ENCODE data around the gene UGT1A7.

The UGT1A7 gene

DNA sequence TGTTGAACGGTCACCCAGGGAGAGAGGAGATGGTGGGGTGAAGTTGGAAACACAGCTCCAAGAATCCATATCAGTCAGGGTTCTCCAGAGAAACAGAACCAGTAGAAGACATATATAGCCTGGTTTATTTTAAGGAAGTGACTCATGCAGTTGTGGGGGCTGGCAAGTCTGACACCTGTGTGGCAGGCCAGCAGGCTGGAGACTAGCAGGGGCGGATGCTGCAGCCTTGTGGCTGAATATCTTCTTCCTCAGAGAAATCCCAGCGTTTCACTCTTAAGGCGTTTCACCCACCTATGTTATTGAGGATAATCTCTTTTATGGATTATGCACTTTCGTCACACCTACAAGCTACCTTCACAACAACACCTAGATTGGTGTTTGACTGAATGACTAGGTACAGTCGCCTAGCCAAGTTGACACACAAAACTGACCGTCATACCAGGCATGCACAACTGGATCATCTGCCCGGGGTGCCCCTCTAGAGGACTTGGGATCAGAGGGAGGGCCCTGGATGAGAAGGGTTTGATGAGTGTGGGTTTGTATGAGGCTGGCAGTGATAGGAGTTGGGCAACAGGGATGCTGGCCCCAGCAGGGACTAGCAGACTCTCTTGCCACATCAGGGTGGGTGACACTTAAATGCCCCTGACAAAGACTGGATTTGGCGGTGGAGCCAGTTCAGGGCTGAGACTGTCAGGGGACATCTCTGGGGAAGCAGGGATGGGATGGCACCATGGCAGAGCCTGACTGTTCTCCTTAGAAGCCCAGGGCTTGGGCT, 119.8 kb downstream of the UGT1A7 start:
- DNase-seq = no peak

DNA sequence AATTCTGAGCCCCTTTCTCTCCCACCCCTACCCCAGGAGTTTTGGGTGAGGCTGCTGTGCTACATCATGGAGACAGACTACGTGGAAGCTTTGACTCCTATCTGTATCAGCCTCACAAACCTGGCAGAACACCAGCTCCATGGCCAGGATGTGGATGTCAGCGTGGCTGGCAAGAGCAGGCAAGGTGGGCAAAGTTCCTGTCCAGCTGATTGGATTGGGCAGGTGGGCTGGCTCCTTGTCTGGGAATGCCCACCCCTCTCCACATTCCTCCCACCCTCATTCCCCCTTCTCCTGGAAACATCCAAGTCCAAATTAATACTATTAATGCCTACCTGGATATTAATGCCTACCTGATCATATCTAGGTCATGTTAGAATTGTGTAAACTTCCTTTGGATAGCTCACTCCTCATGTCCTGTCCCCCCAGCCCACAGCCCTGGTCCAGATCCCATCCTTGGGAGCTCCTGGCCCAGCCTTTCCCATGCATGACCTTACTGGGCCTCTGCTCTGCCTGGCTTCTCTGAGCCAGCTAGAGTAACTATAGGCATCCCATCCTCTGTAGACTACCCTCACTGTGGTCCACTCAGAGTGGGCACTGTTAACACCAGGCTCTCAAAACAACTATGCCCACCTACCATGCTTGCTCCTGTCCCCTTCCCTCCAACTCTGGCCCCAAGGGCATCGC, 120.6 kb downstream of the UGT1A7 start:
- no peak for DNase-seq

DNA sequence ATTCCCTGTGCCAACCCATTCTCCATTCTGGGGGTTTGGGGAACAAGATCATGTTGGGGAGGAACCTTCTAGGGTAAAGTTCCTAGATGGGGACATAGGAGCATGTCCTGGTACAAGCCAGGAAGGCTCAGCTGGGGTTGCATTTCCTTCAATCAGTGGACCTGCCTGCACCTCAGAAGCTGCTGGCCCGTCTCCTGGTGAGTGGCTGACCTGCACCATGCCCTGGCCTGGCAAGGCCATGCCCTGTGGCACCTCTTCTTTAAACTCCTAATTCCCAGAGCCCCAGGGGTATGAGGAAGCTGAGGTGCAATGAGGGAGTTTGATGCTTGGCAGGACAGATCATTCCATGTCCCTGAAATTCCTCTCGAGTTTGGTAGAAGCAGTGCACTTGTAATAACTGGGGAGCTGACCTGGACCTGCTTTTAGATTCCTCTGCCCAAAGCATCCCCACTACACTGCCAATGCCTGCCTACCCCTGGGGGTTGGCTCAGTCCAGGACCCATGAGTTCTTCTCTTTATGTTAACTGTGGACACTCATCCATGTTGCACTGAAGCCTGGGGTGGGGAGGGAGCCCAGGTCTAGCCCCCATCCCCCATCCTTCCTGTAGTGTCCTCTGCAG, 121.7 kb downstream of the UGT1A7 start:
- no peak for DNase-seq

DNA sequence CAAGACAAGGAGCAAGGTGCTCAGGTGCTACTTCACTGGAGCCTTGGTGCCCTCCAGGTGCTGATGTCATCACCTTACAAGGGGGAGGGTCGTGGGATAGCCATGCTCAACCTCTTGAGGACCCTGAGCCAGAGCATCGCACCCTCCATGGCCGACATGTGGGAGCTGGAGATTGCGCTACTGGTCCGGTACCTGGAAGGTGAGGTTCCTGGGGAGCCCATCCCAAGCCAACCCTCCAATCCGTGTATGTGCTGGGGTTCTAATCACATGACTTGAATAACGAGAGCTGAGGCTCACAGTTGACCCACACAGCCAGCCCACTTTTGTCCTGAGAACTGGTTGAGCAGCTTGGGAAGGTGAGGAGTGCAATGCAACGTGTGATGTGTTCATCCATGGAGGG, 122.3 kb downstream of the UGT1A7 start:
- DNase-seq = peak; percentile 4

DNA sequence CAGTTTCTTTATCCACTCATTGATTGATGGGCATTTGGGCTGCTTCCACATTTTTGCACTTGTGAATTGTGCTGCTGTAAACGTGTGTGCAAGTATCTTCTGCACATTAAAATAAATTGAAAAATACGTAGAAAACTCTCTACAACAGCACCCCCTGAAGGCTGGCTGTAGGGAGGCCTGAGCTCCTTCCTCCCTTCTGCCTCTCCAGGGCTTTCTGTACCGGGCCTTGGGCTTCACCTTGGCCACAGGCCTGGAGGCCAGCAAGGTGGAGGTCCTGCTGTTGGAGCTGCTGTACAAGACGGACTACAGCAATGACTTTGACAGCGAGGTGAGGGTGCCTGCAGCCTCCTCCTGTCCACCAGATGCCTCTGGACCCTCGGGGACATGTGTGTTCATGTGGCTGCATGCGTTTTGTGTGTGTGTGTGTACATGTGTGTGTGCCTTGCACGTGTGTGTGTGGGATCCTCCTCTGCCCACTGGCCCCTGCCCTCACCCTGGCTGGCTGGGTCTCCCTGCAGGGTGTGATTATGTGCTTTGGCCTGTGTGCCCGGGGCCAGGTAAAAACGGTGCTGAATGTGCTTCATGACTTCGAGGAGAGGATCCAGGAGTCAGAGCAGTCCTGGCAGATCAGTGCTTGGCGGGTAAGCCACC, 125.6 kb downstream of the UGT1A7 start:
- DNase-seq = peak; percentile 4

DNA sequence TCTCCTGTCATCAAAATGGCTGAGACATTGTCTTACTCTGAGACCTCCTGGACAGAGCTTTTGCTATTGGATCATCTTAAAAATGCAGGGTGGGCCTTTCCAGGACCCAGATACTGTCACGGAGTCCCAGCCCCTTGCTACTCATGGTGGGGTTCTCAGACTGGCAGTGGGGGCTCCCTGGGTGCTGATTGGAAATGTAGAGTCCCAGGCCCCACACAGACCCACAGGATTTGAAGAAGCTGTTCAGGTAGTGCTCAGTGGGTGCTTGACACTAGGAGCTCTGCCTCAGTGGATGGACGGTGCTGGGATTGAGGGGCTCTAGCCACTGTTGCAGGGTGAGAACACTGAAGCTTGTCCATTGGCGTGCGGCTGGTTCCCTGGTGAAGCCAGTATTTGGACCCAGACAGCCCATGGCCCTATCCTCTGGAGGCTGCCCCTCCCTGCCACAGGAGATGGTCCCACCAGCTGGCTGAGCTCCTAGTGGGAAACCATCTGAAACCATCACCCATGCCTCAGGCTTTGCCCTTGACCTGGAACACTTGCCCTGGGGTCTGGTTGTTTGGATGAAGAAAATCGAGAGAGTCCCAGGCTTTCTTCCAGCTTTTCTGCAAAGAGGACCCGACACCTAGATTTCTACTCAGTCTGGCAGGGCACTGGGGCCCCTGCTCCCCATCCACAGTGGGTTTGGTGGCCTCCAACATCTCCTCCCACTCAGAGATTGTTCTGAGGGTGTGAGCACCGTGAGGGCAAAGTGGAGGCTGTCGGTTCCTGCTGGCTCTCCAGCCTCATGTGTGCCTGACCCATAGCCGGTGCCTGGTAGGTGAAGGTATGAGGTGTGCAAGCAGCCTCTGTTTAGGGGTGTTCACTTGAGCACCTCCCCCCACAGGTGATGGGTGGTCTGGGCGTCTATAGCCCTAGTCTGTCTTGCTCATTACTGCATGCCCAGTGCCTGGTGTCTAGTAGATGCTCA, 126.5 kb downstream of the UGT1A7 start:
- peak; percentile 3 for DNase-seq

DNA sequence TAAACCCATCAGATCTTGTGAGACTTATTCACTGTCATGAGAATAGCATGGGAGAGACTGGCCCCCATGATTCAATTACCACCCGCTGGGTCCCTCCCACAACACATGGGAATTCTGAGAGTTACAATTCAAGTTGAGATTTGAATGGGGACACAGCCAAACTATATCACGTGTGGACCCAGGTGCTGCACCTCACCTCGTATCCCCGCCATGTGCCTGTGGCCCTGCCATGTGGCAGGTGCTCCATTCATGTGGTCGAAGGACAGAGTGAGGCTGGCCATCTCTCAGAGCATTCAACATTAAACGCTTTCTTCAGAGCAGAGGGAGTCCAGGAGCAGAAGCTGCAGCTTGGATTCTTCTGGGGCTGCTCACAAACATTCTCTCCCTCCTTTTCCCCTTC, 128.7 kb downstream of the UGT1A7 start:
- DNase-seq = peak; percentile 6

DNA sequence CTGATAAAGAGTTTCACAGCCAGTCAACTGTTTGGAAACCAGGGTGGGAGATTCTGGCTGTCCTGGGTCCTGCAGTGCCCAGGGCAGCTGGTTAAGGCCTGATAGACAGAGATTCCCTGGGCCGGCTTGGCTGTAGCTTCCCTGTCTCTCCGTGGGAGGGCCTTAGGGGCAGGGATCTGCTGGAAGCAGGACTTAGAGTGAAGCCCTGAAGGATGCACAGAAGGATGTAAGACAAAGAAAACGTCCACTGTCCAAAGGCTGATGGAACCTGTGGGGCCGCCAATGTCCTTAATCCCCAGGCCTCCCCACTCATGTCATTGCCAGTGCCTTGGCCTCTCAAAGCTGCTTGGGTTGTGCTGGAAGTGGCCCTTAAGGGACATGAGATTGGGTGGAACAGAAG, 129.4 kb downstream of the UGT1A7 start:
- DNase-seq = peak; percentile 4

DNA sequence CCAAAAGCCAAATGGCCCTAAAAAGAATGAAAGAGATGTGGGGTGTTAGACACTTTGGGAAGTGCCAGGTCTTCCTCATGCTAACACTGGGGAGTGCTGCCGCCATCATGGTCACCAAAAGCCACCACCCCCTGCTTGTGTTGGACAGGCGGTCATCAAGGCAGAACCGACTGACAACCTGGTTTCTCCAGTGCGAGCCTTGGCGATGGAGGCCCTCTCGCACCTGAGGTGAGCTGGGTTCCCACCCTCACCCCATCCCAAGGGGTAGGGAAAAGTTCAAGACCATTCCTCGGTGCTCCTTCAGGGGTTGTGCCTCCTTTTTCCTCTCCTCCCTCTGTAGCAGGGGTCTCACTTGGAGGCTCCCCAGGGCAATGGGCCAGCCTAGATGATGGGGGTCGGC, 130.0 kb downstream of the UGT1A7 start:
- peak; percentile 4 for DNase-seq

DNA sequence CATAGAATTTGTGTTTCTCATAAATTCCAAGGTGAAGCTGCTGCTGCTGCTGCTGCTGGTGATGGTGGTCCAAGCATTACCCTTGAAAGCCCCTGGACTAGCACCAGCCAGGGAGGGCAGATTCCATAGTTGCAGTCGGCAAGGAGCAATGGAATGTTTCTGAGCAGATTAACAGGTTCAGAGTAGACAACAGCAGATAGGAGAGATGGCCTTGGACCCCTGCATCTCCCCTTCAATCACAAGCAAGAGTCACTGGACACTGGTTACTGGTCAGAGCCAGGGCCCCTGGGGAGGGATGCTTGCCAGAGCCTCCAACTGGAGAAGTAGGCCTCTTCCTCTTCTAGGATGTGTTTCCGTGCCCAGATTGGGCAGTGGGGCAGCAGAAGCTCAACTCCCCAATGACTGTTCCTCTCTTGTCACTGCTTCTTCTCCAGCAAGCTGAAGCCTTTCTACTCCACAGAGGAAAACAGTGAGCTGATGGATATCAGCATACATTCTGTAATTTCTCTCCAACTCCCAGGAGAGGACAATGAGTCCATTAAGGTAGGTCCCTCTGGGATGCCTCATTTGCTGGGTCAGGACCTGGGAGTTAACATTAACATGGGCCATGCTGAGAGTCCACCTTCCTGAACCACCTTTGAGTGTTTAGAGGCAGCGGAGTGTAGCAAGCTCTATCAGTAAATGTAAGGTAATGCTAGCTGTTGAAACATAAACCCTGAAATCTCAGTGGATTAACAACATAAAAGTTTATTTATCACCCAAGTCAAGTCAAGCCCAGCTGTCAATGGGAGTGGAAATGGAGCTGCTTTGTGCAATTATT, 131.7 kb downstream of the UGT1A7 start:
- DNase-seq = no peak

DNA sequence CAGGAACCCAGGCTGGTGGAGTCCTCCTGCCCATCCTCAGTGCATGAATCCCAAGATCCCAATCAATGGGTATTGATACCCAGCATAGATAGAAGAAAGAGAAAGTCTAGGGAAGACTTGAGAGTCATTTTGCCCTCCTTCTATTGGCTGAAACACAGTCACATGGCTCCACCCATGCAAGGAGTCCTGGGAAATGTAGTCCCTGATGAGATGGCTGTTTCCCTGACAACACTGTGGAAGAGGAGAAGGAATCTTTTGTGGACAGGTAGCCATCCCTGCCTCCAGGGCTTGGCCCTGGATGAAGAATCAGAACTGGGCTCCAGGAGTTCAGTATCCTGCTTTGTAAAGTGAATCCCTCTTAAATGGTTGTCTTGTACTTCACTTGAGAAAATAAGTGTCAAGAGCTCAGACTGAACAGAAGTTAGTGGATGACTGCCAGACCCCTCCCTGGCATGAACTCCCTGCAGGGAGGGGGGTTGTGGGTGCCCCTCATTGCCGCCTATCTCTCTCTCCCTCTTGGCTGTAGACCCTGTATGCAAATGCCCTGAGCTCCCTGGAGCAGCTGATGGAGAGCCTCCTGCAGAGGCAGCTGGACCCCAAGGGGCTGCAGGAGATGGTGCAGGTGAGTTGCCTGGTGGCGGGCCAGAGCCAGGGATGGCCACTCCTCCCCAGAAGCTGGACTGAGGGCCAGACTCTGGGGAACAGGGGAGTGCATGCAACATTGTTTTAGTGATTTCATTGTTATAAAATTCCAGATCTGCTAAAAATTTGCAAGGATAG, 132.5 kb downstream of the UGT1A7 start:
- DNase-seq = no peak

DNA sequence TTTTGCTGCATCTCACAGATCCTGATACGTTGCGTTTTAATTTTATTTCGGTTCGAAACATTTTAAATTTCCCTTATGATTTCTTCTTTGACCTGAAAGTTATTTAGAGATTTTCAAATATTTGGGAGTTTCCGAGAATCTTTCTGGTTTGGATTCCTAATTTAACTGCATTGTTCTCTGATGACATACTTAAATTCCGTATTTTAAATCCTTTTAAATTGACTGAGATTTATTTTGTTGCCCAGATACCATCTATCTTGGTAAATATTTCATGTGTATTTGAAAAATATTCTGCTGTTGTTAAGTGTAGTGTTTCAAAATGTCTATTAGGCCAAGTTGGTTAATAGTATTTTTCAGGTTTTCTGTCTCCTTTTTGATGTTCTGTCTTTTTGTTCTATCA, 134.2 kb downstream of the UGT1A7 start:
- DNase-seq = no peak

DNA sequence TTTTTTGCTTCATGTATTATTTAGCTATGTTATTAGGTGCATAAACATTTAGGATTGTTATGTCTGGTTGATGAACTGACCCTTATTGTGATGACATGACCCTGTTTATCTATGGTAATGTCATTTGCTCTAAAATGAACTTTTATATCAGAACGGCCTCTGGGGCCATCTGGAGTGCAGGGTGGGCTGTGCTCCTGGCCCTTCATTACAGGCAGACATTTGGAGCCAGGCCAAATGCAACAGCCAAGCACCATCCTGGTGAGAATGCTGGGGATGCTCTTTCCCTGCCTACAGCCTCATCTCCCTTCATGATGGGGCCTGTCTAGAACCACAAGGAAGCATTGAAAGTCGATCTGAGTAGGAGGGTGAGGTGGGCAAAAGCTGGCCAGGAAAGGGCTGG, 134.6 kb downstream of the UGT1A7 start:
- no peak for DNase-seq

DNA sequence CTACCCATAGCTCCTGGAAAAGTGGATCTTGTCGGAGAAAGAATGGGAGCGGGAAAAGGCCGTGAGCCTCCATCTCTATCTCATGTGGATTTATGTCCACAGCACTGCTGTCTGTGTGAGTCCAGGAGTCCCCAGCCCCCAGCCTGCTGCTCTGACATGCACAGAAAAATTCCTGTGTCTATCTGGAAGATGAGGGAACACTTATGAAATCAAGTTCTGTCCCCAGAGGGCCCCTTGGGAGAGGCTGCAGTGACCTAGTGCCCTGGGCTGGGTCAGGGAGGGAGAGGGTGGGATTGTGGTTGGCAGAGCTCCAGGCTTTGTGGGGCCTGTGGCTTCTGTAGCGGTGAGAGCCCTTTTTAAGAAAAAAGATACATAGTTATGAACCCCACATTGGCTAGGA, 135.1 kb downstream of the UGT1A7 start:
- DNase-seq = no peak

DNA sequence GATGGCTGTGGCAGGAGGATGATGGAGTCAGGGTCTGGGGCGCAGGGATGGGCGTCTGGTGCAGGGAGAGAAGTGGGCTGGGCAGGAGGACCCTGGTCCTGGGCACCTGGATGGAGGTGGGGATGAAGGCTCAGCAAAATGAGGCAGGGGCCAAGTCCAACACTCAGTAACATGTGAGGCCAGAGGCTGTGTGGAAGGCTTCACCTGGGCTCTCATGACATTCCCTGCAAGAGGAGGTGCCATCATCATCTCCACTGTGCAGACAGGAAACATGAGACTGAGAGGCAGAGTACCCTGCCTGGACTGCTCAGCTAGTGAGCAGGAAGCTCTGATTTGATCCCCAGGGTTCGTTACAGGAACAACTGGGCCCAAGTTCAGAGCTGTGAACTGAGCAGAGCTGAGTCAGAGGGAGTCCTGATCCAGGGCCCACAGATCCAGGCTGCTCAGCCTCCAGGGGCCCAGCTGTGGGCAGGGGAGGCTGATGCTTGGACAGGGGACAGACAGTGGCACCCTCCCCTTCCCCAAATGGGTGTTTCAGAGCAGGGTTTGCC, 135.7 kb downstream of the UGT1A7 start:
- DNase-seq = no peak

DNA sequence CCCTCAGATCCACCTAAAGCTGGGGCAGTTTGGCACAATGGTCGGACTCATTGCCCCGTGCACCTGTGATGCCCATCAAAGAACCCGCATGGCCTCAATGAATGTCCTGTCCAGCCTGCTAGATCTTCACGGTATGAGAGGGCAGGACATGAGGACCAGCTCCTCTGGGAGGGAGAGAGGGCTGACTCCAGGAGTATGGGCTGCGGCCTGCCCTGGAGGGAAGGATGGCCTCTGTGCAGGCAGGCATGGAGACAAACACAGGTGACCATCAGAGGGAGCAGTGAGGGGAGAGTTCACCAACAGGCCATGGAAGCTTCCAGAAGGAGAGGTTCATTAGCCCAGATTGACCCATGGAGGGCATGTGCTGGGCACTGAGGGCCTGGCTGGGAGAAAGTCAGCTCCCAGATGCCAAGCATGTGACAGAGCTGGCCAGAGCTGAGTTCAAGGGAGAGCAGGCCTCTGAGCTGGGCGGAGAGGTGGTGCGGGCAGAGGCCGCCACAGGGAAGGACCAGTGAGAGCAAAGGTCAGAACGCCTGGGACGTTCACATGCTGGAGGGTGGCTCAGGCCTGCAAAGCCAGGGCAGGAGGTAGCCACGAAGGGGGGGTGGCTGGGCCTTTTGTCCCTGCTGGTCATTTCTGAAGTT, 136.4 kb downstream of the UGT1A7 start:
- DNase-seq = no peak

DNA sequence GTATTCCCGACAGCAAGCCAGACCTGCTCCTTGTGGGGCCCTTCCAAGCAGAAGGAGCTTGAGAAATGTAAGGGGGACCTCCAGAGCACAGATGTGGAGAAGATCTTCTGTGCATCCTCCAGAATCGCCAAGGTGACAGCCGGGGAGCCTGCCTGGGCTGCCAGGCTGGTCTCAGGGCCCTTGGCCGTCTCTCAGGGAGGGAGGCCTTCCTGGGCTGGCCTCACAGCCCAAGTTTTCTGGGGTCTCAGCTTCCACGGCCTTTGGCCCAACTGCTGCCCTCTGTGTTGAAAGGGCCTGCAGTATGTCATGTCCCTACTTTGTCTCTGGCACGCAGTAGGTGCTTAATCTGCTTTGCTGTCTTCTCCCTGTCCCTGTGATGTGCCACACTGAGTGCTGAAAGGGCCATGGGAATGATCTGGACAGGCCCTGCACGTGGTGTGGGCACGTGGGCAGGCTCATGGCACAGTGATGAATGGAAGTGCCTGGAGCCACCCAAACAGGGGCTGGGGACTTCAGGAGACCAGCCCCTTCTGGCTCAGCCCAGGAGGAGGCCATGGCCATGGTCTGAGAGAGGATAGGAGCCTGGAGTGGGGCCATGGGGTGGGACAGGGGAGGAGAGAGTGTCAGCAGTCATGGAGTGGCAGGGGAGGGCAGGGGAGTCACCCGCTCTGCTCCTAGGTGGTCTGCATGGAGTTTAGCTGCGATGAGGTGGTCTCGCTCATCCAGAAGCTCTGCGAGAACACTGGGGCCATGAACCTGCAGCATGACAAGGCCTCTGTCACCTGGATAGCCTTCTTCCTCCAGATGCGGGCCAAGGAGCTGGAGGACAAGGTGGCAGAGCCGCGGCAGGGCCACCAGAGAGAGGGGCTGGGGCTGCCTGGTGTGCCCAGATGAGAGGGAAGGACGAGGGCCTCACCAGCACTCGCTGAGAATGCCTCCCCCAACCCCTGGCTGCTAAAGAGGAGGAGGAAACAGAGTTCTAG, 137.2 kb downstream of the UGT1A7 start:
- no peak for DNase-seq
